HUDEP-2 (cell line): ENCODE results near the gene PRXL2B.

Source experiments
- DNase-seq, 76 experiments: peaks; one replicate each; lab custom pipeline; 2025; ENCODE audit not compliant: unreplicated experiment in 76 of 76; lab: John Stamatoyannopoulos, UW

PRXL2B gene

GRCh38 chr1:2632051-2632430 is 45.5 kb downstream of the PRXL2B start:
- no peak for DNase-seq

GRCh38 chr1:2632561-2633361 is 46.2 kb downstream of the PRXL2B start, which contains the start of gene MMEL1:
MMEL1 (minus strand) TSS chr1:2633016; CDS start chr1:2629484, 3,532 bp downstream.
- peak in 19 of 76 experiments; percentile 6 to 52 (median 28) for DNase-seq

GRCh38 chr1:2633366-2633935 is 46.9 kb downstream of the PRXL2B start:
- DNase-seq, result no peak

- no peak for DNase-seq
These were observed 47.4 kb downstream of the PRXL2B start for GRCh38 chr1:2633936-2634491.

- no peak for DNase-seq
These were observed 48.9 kb downstream of the PRXL2B start for GRCh38 chr1:2635361-2636010.

- DNase-seq, result no peak
These were observed 50.2 kb downstream of the PRXL2B start for GRCh38 chr1:2636733-2637132.

GRCh38 chr1:2637442-2638145 is 51.0 kb downstream of the PRXL2B start:
- no peak for DNase-seq

GRCh38 chr1:2638466-2639115 is 52.0 kb downstream of the PRXL2B start:
- no peak for DNase-seq

GRCh38 chr1:2639203-2639602 is 52.6 kb downstream of the PRXL2B start:
- DNase-seq, result no peak

GRCh38 chr1:2639607-2640521 is 53.3 kb downstream of the PRXL2B start:
- DNase-seq, result no peak

- no peak for DNase-seq
These were observed 54.0 kb downstream of the PRXL2B start for GRCh38 chr1:2640626-2641025.
